HL-60/S4 treated with phorbol 12-myristate 13-acetate at 8.2 ng/mL for 4 days and 3 days (cell line): Measurements from ENCODE around the gene MAB21L1.

Experiments
- in situ Hi-C: fragments of 300-500 bp; cut with MboI; formaldehyde crosslinking; loops from 2 replicates; pipeline ENCODE4 v1.15.0; 2022; ENCODE audit warnings: low sequenced_read_pairs

Gene MAB21L1

GRCh38 chr13:35480346-35480745, 3.9 kb upstream of the MAB21L1 start:
- in situ Hi-C loops: no loop called here

DNA sequence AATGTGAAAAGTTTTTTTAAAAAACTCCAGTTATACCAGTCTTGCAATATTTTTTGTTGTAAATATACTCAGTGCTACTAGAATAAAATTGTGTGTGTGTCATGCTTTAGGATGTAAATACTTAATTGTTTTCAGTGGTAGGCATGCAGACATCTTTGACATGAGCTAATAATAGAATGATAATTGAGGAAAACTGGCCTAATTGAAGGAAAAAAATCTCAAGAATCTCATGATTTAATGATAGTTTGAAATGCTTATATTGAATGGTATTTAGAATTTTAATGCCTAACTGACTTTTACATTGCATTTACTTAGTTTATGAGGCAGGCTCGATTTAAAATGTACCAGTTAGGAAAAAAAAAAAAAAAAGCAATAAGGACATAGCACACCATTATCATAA, 3.2 kb upstream of the MAB21L1 start:
- in situ Hi-C loops: no loop called here

GRCh38 chr13:35479038-35479492, 2.6 kb upstream of the MAB21L1 start:
- in situ Hi-C loops: no loop called here

DNA sequence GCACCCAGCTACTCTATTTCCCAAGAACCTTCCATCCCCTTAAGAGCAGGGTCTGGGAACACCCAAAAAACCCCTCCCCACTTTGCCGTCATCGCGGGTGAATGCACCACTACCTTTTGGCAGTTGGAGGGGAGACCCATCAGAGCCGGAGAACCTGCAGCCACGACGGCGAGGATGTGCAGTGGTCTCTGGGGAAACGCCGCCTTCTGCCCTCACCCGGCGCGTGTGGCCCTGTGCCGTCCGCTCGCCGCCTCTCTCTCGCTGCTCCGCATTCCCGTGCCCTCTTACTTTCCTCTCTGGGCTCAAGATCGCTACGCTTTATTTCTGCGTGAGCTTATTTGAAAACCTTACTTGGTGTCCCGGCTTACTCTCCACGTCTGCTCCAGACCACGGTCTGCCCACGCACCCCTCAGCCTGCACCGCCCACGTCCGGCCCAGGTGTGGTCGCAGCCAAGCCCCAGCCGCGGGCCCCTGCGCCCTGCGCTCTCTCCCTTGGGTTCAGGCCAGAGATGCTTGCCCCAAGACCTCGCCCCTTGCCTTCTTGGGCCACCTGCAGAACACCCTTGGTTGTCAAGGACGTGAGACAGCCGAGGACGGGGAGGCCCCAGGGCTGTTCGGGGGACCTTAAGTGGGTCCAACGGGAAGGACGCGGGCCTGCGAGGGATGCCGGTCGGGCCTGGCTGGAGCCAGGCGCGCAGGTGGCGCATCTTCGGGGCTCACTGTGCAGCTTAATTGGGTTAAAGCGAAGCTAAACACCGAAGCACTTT, 2.0 kb upstream of the MAB21L1 start:
- in situ Hi-C loops: no loop called here

DNA sequence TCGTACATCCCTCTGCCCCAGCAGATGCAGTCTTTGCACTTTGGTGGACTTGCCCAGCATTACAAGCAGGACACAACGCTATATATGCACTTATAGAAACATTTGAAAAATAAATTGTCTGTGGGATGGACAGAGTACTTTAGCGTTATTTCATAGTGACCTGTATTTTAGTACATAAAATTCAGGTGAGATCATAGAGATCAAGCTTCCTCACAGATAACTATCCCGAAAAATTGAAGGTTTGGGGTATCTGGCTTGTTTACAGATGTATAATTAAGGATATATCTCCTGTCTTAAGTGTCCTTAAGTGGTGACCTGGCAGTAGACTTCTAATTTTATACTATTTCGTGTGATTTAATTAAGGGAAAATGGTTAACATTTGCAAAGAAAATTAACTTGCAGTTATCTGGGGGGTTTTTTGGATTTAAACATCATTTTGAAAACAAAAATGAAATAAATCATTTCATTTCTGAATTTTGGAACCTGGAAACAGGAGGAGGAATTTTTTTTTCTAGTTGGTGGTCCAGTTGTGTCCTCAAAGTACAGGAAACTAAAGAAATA, 977 bp upstream of the MAB21L1 start:
- in situ Hi-C loops: no loop called here

DNA sequence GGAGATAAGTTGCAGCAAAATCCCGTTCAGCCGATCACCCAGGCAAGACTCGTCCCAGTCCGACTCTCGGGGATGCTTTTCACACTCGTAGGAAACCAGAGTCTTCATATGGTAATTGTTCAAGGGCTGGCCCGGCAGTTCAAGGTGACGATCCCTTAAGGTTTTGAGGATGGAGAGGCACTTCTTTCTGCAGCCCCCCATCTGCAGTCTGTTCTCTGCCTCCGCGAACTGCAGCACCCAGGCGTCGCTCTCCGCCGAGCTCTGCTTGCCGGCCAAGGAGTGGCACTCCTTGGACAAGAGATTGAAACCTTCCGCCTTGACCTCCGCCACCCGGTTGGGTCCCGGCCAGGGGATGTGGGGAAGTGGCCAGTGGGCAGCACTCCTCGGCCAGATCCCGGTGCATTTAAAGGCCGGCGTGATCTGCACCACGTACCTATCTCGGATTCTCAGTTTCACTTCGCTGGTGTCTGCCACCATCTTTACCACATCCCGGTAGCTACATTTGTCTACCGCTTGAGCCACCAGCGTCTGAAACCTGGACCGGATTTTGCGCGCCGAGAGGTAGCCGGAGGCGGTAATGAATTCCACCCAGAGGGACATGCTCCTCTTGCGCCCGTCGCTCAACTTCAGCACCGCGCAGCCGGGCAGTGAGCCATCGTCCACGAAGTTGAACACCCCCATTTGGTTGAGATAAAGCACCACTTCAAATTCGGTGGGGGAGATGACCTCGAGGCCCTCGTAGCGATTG, 1.1 kb downstream of the MAB21L1 start:
- in situ Hi-C loops: no loop called here

GRCh38 chr13:35474496-35475211, 1.8 kb downstream of the MAB21L1 start:
- in situ Hi-C loops: no loop called here

GRCh38 chr13:35473802-35474201, 2.7 kb downstream of the MAB21L1 start:
- in situ Hi-C loops: no loop called here

GRCh38 chr13:35473206-35473775, 3.2 kb downstream of the MAB21L1 start:
- in situ Hi-C loops: no loop called here

DNA sequence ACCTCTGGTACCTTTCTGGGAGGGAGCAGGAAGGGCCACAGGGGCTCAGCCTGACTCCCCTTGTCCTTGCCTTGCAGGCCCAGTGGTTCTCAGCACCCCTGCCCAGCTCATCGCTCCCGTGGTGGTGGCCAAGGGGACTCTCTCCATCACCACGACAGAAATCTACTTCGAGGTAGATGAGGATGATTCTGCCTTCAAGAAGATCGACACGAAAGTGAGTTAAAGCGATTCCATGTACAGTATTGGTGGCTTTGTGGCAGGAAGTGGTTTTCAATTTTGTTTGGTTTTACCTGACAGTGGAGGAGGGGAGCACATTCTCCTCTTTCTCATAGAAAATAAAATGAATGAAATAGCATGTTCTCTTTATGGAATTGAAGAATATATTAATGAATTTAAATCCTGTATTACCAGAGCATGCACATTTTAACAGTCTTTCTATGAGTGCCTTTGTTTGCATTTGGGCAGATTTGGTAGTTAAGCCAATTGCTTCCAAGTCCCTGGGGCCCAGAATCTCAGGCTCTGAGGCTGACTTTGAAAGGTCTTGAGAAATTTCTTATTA, 4.1 kb downstream of the MAB21L1 start:
- in situ Hi-C loops: no loop called here

DNA sequence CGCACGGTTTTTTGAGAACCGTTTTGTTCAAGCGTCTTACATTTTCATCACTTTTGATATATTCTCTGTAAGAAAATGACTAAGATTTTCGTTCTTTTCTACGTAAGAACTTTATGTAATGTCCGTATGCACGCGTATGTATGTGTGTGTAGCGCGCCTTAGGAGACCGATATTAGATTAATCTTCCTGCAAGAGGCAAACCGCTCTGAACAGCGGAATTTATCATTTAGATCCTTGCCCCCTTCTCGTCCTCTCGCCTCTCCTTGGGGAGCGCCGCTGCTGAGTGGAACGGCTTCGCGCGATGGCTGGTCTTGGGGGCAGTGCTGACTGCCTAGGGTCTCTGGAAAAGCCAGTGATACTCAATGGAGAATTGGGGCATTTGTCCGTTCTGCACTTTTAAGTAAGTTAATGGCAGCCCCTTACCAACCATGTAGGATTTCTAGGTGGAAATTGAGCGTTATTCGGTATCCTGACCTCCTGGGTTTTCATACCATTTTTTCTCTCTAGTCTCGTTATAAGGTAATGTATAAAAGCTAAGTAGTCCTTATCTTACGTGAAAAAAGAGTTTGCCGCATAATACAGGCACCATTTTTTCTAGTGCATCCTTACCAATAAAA, 4.7 kb downstream of the MAB21L1 start:
- in situ Hi-C loops: no loop called here

DNA sequence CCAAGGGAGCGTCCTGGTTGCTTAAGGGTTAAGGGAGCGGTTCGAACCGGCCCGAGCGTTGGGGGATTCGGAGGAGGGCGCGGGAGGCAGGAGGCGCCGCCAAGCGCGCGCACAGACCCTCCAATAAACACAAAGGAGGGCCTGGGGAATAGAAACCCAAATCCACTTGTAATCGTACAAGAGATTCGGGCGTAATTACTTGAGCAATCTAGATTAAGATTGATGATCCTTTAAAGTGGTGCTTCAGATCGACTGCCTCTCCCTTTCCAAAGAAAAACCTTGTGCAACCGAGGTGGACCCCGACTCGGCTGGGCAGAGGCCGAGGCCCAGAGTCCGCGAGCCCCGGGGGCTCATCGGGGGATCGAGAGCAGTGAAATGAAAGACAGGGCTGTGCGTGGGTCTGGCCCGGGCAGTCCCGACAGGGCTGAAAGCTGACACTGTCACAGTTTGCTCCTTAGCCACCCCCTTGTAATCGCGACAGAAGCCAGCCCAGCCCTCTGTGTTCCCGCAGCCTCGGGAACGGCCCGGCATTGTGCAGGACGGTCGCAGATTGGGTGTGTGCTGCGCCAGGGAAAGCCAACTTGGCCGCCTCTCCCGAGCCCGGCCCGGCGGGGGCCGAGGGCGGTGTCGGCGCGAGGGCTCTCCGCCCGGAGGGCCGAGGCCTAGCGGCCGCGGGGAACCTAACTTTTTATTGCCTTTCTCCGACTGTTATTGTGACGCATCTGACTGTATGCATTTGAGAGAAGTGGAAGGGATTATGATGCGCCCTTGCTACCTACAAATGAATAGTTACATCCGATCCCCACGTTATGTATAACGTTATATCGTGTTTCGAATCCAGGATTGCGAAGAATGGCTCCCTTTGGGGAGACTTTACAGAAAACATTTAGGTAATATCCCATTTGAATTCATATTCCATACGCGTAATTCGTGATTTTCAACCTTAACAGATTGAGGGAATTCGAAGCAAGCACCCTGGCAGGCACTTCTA, 5.5 kb downstream of the MAB21L1 start:
- in situ Hi-C loops: no loop called here

DNA sequence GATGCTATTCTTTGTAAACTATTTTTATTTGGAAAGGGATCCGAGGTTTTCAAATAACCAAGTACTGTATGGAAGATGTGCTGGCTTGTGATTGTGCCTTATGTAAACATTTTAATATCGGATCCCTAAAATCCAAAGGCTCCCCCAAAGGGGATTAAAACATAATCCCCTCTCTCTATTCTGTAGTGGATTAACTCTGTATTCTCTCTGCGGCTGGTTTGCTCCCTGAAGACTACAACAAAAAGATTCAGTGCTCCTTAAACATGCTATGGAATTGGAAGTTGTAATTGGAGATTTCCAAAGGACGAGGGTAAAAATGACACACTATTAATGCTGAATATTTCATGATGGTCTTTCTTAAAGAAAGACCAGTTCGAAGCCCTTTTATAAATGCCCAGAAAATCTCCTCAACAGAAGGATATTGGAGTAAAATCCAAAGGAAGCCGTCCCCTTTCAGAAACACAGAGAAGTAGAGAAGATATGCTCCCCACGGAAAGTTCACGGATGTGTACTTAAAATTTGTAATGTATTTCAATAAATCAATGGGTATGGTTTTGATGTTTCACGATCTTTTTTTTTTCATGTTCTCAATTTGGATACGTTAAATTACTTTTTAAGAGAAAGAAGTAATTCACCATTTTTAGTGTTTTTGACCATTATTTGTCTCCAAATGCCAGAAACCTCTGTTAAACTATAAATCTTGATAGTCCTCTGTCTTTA, 6.5 kb downstream of the MAB21L1 start:
- in situ Hi-C loops: no loop called here

DNA sequence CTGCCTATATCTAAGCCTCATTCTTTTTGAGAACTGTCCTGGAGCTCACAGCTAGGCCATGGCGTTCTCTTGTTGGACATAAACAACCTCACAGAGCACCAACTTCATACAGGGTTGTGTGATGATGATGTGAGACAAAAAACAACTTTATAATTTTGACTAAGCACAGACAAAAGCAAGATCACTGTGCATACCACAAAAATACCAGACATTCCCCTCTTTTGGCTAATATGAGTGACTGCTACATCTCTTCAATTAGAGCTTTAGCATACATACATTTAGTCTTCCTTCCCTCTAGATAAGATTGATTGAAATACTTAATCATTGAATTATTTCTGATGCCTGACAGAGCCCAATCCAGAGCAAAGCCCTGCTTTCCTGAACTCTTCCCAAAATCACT, 8.3 kb downstream of the MAB21L1 start:
- in situ Hi-C loops: no loop called here

- in situ Hi-C loops: no loop called here
These were observed 11.1 kb downstream of the MAB21L1 start for GRCh38 chr13:35465371-35465770.

- in situ Hi-C loops: no loop called here
These were observed 16.4 kb downstream of the MAB21L1 start for GRCh38 chr13:35460061-35460460.

DNA sequence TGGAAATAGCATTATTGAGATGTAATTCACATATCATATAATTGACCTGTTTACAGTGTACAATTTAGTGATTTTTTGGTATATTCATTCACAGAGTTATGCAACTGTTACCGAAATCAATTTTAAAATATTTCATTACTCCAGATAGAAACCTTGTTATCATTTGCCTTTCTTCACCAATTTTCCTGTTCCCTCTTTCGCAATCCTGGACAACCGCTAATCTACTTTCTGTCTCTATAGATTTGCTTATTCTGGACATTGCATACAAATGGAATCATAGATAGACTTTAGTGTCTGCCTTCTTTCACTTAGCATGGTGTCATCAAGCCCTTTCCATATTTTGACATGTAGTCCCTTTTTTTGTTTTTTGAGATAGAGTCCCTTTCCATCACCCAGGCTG, 19.2 kb downstream of the MAB21L1 start:
- in situ Hi-C loops: no loop called here

GRCh38 chr13:35455022-35455421, 21.5 kb downstream of the MAB21L1 start:
- in situ Hi-C loops: no loop called here
